Nucleus accumbens (tissue), 56 donors: ENCODE data around the gene EPB41L4B.
"Not testable (repeated sequence)": the region's sequence is repeated elsewhere in the genome, so short reads cannot be mapped to it uniquely, and the experiment has no call there.

ENCODE experiments used
- DNase-seq, 56 donors: peaks; one replicate each; lab custom pipeline; 2025; lab: John Stamatoyannopoulos, UW

Gene EPB41L4B

GRCh38 chr9:109134167-109134578 lies 186.7 kb downstream of the EPB41L4B start:
- no peak for DNase-seq

GRCh38 chr9:109133533-109133932 lies 187.3 kb downstream of the EPB41L4B start:
- no peak for DNase-seq

GRCh38 chr9:109132567-109133021 lies 188.3 kb downstream of the EPB41L4B start:
- no peak for DNase-seq

- no peak for DNase-seq
Observed at GRCh38 chr9:109129470-109130197, 191.2 kb downstream of the EPB41L4B start.

GRCh38 chr9:109126671-109127070 lies 194.2 kb downstream of the EPB41L4B start:
- DNase-seq = not testable (repeated sequence)

- no peak for DNase-seq
Observed at GRCh38 chr9:109124121-109124520, 196.7 kb downstream of the EPB41L4B start.

- no peak for DNase-seq
Observed at GRCh38 chr9:109122726-109123621, 197.9 kb downstream of the EPB41L4B start.
